Measurements from ENCODE around the gene SULT4A1.

GRCh38 chr22:43777286-43777685, 85.0 kb downstream of the SULT4A1 start:
- TF ChIP-seq YY1 (IDR thresholded peaks at IDR 0.05; ENCODE audit: insufficient read depth, insufficient read length) (no peak), ZNF274 (IDR thresholded peaks at IDR 0.05; ENCODE audit: low read depth, low read length) (no peak), SUZ12 (IDR thresholded peaks at IDR 0.05; ENCODE audit: extremely low read depth, insufficient read depth, insufficient read length) (no peak)

Measured in NT2/D1 (cell line).